ENCODE data around the gene RIMS3.
"Not testable (repeated sequence)": the region's sequence is repeated elsewhere in the genome, so short reads cannot be mapped to it uniquely, and the experiment has no call there.

RIMS3 gene

DNA sequence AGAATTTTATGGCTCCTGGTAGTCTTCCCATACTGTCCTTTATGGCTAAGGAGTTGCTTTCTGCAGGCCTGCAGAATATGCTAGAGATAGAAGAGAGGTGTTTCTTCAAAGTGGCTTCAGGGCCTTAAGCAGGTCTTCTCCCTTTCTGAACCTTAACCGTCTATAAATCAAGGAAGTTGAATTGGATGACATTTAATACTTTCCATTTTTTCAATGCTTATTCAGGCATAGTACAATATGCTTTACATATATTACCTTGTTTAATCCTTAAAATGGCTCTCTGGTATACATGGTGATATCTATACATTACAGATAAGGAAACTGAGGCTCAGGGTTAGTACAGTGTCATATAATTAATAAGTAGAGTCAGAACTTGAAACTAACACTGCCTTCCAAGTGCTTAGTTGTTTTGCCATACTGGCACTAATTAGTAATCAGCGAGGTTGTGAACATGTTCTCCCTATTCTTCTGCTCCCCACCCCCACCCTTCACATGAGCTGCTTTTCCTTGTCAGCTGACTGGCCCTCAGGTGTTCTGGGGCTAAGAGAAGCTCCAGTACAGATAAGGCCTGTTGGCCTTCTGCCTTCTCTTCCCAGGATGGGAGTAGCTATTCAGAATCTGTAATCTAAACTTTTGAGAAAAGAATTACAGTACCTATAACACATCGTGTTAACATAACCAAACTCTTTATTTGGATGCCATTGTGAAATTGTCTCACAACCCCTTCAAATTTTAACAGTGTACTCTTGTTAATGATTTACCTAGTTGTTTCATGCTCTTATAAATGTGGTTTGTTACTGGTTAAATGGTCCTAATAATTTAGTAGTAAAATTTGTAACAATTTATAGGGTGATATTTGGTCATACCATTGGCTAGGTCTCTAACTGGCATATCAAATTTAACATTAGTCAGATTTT lies 39.6 kb upstream of the RIMS3 start:
- Histone ChIP-seq H3K27me3 (ENCODE audit: insufficient read depth, low read length) (no peaks in the 10 kb centered on the region), H3F3A (ENCODE audit: insufficient read depth, low read length) (no peaks in the 10 kb centered on the region), H2AFZ (ENCODE audit: low read length) (no peak overlapping the region), H3K4me3 (ENCODE audit: low read depth, low read length, poor library complexity, severe bottlenecking) (no peak overlapping the region), H3K4me1 (ENCODE audit: insufficient read depth, low read length, severe bottlenecking) (peaks cover 72% of the 10 kb centered on the region), H3K9me3 (ENCODE audit: low read length) (no peaks in the 10 kb centered on the region; the same call in 1 of the 2 replicates), H3K79me2 (ENCODE audit: insufficient read depth, low read length) (peaks cover 72% of the 10 kb centered on the region), H3K9me2 (ENCODE audit: low read depth, low read length) (no peaks in the 10 kb centered on the region), H3K27ac (ENCODE audit: low read depth, low read length, poor library complexity, severe bottlenecking) (peak overlapping the region; percentile 91), H4K20me1 (ENCODE audit: insufficient read depth, low read length) (no peaks in the 10 kb centered on the region), H3K4me2 (ENCODE audit: low read length) (no peak overlapping the region; the same call in 1 of the 2 replicates), H3K36me3 (ENCODE audit: insufficient read depth, low read length) (no peaks in the 10 kb centered on the region), H3K9ac (ENCODE audit: low read length) (no peak overlapping the region)
- no peak for TF ChIP-seq EZH2 (IDR thresholded peaks at IDR 0.05; ENCODE audit: borderline replicate concordance, low read length)
- no peak for TF ChIP-seq CTCF (IDR thresholded peaks at IDR 0.05; ENCODE audit: low read length)

DNA sequence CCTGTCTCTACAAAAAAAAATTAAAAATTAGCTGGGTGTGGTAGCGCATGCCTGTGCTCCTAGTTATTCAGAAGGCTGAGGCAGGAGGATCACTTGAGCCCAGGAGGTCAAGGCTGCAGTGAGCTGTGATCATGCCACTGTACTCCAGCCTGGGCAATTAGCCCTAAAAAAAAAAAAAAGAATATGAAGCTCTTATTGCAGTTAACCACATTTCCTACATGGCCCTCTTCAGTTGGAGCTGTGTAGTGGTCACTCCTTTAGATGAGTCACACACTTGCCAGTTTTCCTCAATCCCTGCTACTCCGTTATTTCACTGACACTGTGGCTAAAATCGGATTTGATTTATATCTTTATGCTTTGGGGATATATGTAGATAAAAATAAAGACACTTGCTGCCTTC lies 37.8 kb upstream of the RIMS3 start:
- Histone ChIP-seq H3K9ac (ENCODE audit: low read length) (no peak overlapping the region; the same call in 1 of the 2 replicates), H3F3A (ENCODE audit: insufficient read depth, low read length) (no peaks in the 10 kb centered on the region), H3K36me3 (ENCODE audit: insufficient read depth, low read length) (no peaks in the 10 kb centered on the region), H3K4me3 (ENCODE audit: low read depth, low read length, poor library complexity, severe bottlenecking) (no peak overlapping the region), H3K27me3 (ENCODE audit: insufficient read depth, low read length) (no peaks in the 10 kb centered on the region), H3K79me2 (ENCODE audit: insufficient read depth, low read length) (peaks cover 76% of the 10 kb centered on the region), H3K4me1 (ENCODE audit: insufficient read depth, low read length, severe bottlenecking) (peaks cover 77% of the 10 kb centered on the region), H3K9me3 (ENCODE audit: low read length) (no peaks in the 10 kb centered on the region; the same call in 1 of the 2 replicates), H4K20me1 (ENCODE audit: insufficient read depth, low read length) (no peaks in the 10 kb centered on the region), H3K9me2 (ENCODE audit: low read depth, low read length) (no peaks in the 10 kb centered on the region), H3K4me2 (ENCODE audit: low read length) (peak overlapping the region; percentile 40), H3K27ac (ENCODE audit: low read depth, low read length, poor library complexity, severe bottlenecking) (peak overlapping the region; percentile 91), H2AFZ (ENCODE audit: low read length) (no peak overlapping the region)
- no peak for TF ChIP-seq EZH2 (IDR thresholded peaks at IDR 0.05; ENCODE audit: borderline replicate concordance, low read length)
- no peak for TF ChIP-seq CTCF (IDR thresholded peaks at IDR 0.05; ENCODE audit: low read length)

DNA sequence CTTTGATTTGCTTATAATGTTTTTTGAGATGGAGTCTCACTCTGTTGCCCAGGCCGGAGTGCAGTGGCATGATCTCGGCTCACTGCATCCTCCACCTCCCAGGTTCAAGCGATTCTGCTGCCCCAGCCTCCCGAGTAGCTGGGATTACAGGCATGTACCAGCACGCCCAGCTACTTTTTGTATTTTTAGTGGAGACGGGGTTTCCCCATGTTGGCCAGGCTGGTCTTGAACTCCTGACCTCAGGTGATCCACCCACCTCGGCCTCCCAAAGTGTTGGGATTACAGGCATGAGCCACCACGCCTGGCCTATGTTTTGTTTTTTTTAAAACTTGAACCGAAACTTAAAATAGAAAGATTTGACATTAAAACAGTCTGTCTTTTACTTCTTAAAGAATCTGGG lies 37.3 kb upstream of the RIMS3 start:
- not testable (repeated sequence) for H3F3A ChIP-seq (ENCODE audit: insufficient read depth, low read length); H4K20me1 ChIP-seq (ENCODE audit: insufficient read depth, low read length); H3K9me2 ChIP-seq (ENCODE audit: low read depth, low read length); H2AFZ ChIP-seq (ENCODE audit: low read length); H3K9me3 ChIP-seq (ENCODE audit: low read length); H3K27me3 ChIP-seq (ENCODE audit: insufficient read depth, low read length); H3K4me3 ChIP-seq (ENCODE audit: low read depth, low read length, poor library complexity, severe bottlenecking); H3K36me3 ChIP-seq (ENCODE audit: insufficient read depth, low read length); H3K9ac ChIP-seq (ENCODE audit: low read length)
- peak overlapping the region; percentile 91 for H3K27ac ChIP-seq (ENCODE audit: low read depth, low read length, poor library complexity, severe bottlenecking)
- peaks cover 76% of the 10 kb centered on the region for H3K79me2 ChIP-seq (ENCODE audit: insufficient read depth, low read length)
- peaks cover 77% of the 10 kb centered on the region for H3K4me1 ChIP-seq (ENCODE audit: insufficient read depth, low read length, severe bottlenecking)
- H3K4me2 ChIP-seq (ENCODE audit: low read length) = peak overlapping the region; percentile 40; the same call in 1 of the 2 replicates
